Stimulated activated CD4-positive, alpha-beta T cell treated with anti-CD3 and anti-CD28 coated beads, TNF-alpha, amount 100 ng/mL, for 24 hours (primary cell): ENCODE results near the gene CHN1.
A peak's percentile ranks its signal among the peaks of the same experiment; 100 is the strongest.

ENCODE experiments used
- DNase-seq, 3 experiments: peaks; one replicate each; pipeline ENCODE4 v3.0.0-alpha.2; 2020; ENCODE audit warnings: low read depth in 3 of 3

Gene CHN1

DNA sequence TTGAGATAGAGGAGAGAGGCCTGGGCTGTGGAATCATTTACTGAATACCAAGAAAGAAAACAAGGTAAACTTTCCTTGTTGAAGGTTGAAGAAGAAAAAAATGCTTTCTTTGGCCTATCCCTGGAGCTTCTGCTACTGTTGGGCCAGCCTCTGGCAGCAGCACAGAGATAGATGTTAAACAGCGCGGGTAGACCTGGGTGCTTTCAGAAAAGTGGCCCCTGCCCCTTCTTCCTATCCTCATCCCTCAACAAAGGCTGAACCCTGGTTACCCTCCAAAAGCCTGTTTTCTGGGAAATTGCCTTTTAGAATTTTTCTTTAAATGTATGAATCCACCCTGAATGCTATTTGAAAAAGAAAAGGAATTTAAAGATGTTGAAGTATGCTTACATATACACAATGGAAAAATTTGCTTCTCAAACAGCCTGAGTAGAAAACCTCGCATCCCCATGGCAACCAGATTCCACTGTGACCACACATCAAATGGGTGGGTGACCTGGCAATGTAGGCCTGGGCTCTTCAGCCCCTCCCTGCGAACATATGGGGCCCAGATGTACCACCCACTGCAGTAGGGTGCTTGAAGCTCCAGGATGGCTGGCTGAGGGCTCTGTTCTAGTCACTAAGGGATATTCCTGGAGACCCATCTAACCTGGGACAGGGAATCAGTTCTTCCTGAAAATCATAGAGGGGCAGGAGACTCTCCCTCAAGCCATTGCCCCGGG is 217.5 kb downstream of the CHN1 start:
- DNase-seq = no peak

DNA sequence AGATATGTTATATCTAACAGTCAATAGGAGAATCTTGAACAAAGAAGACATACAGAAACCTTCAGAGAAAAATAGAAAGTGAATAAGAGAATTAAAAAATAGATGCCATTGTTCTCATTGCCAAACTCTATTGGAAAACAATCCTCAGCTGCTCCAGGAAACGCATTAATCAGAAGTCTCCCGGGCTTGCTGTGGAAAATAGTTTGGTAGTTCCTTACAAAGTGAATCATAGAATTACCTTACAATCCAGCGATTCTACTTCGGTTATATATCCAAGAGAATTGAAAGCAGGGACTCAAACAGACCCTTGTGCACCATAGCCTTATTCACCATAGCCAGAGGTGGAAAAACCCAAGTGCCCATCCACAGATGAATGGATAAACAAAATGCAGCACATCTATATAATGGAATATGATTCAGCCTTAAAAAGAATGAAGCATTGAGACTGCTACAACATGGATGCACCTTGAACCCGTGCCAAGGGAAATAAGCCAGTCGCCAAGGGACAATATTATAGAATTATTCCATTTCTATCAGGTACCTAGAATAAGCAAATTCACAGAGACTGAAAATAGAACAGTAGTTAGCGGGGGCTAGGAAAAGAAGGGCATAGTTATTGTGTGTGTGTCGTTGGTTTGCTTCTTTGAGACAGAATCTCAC is 219.0 kb downstream of the CHN1 start:
- no peak for DNase-seq

- DNase-seq = no peak
Measured at GRCh38 chr2:174785481-174785880, 219.7 kb downstream of the CHN1 start.

- no peak for DNase-seq
Measured at GRCh38 chr2:174784909-174785308, 220.3 kb downstream of the CHN1 start.

- no peak for DNase-seq
Measured at GRCh38 chr2:174784316-174784715, 220.9 kb downstream of the CHN1 start.

GRCh38 chr2:174781996-174782395 is 223.2 kb downstream of the CHN1 start:
- DNase-seq = no peak

- DNase-seq = no peak
Measured at GRCh38 chr2:174781298-174781697, 223.9 kb downstream of the CHN1 start.

GRCh38 chr2:174780856-174781255 is 224.3 kb downstream of the CHN1 start:
- DNase-seq = no peak

DNA sequence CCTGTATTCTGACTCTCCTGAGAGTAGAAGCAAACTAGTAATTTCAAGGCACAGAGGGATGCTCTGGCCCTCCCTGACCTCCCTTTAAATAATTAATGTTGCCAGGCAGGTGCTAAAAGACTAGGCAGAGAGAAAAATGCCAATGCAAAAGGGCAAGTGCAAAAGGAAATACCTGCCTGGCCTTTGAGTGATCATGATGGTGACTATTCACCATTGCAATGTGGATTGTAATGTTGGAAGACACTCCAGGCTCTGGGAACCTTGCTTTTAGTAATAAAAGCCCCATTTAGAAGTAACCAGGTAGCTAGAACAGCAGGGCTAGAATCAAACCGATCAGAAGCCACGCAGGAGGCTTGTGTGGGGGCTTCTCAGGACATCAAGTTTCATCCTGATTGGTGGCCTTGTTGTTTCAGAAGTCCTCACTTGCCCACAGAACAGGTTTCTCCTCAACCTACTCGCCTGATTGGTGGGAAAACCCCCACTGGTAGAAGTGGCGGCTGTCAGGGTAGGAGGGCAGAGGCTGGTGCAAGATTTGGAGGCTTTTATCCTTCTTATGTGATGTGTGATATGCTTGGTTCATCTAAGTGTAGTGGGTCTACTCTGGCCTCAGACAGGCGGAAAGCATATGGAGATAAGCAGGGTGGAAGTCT is 224.9 kb downstream of the CHN1 start:
- no peak for DNase-seq

DNA sequence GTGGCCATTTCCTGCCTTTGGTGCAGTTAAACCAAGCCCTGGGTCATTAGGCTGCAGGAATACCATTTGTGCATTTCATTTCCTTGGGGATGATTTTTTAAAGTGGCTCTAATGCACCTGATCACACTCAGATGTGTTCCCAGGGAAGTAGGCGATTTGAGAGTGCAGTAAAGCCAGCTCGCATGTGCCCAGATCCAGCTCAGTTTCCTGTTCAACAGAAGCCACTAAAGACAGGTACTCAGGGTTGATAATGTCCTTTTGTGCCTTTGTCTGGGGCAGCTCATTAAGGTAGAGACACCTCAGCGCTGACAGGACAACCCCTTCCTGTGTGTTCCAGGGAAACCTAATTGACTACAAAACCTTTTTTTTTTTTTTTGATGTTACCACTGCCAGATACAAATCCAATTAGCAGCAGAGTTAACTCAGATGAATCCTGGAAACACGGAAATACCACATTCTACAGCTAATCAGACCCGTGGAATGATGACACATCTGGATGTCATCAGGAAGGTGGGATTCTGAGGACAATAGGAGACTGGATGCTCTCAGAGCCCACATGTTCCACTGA is 225.7 kb downstream of the CHN1 start:
- DNase-seq = no peak

GRCh38 chr2:174778085-174778981 is 226.8 kb downstream of the CHN1 start:
- DNase-seq = peak; percentile 23 to 65 (median 38)

GRCh38 chr2:174777347-174778084 is 227.7 kb downstream of the CHN1 start:
- no peak for DNase-seq

GRCh38 chr2:174776675-174777074 is 228.5 kb downstream of the CHN1 start:
- no peak for DNase-seq

DNA sequence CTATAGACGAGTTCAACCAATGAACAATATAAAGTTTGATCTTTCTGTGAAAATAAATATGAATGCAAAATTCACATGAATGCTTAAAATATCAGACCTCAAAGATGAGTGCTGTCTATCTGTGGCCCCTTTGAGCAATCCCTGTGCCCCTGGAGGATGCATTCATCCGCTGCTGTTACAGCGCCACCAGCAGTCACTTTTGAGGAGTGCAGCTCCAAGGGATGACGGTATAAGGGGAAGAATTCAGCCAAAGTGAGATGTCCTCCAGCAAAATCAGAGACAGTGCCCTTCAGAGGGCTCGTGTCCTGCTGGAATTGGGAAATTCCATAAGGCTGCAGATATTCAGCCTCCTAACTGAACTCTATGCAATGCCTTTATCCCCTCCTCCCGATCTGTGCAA is 229.0 kb downstream of the CHN1 start:
- DNase-seq = no peak

DNA sequence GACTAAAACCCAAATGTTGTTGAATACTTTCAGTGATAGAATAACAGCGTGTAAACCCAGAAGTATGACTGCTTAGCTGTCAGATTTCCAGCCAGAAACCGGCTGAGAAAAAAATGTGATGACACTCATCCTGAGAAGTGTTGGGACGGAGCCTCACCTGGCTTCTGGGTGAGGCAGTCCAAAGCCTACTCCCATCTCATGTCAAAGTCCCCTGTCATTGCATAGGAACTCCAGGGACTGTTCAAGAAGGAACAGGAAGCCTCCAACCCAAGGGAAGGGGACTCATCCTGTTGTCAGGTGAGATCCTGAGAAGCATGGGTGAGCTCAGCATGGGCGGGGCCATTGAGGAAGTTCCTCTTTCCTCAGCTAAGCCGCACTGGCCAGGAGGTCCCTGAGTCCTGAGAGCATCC is 229.6 kb downstream of the CHN1 start:
- no peak for DNase-seq

GRCh38 chr2:174774886-174775285 is 230.3 kb downstream of the CHN1 start:
- DNase-seq = no peak

DNA sequence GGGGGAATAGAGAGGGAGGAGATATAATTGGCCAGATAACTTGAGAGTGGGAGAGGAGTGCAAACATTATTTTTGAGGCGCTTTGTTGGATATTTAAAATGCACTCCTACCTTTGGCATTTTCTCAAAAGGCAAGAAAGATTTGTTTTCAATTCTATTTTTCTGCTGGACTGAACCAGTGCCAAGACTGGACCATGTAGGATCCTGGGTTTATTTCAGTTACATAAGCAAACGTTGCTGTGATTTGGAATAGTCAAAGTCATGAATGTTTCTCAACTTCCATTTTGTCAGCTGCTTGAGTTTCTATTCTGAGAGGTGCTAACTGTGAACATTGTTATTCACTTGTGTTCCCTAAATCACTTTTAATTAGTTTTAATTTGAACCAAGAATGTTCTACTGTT is 232.0 kb downstream of the CHN1 start:
- DNase-seq = no peak

DNA sequence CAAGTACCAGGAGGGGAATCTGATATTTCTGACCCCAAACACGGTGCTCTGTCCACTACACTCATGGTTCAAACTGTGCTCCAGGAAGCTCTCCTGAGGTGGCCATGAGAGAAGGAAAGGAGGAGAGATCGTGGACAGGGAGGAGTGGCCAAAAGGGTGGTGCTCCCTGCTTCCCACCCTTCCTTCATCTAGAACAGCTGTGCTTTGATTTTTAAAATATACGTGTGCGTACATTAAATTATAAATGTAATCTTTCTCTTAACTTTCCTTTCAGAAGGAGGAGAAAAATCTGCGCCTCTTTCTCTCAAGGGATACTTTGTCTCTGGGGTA is 232.7 kb downstream of the CHN1 start:
- DNase-seq = no peak

DNA sequence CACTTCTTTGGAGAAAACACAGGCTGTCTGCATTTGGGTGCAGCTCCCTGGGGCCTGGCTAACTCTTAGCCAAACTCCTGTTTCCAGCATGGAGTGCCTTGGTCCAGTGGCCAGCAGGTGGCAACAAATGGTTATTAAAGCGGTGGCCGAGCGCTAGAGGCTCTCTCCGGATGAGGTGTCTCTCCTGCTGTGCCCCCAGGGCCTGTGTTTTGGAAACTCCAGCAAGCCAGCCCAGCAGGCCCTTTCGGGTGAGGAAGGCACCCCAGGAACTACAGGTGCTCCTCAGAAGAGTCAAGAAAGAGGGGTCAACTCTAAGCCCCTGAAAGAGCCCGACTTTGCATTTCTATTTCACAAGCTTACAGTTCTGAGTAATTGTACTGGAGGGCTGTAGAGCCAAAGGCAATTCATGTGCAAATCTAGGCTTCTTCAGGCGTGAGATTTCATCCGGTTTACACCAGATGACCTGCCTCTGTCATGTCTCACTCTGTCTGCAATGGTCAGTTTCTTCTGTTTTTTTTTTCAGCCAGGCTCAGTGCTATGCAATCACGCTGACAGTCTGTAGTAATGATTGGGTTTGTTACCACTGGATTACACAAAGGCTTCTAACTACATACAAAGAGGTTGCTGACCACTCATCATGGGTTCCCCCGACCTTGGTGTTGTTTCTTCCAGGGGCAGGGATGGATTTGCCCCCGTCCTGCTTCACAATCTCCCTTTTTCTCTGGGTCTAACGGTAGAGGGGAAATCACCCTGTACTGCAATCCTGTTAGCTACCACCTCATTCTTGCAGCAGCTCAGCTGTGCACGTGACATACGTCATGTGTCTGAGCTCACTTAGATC is 233.3 kb downstream of the CHN1 start:
- DNase-seq = peak in 1 of 3 experiments; percentile 48

- no peak for DNase-seq
Measured at GRCh38 chr2:174771136-174771535, 234.0 kb downstream of the CHN1 start.
